GM18951 (cell line): ENCODE results near the gene SPAG9.
"Not testable (repeated sequence)": the region's sequence is repeated elsewhere in the genome, so short reads cannot be mapped to it uniquely, and the experiment has no call there.

ENCODE experiments used
- POLR2A ChIP-seq: IDR thresholded peaks from 4 replicates; pipeline ENCODE4 v1.6.1; 2011; ENCODE audit warnings: mild to moderate bottlenecking; ENCODE audit not compliant: insufficient read length, insufficient read depth; ENCODE audit errors: extremely low read depth
- in situ Hi-C: fragments of 300-500 bp; cut with MboI; formaldehyde crosslinking; loops from one replicate; pipeline ENCODE4 v1.12.0; 2022; ENCODE audit warnings: low sequenced_read_pairs, mixed read lengths, inconsistent platforms; ENCODE audit not compliant: unreplicated experiment

SPAG9 gene

DNA sequence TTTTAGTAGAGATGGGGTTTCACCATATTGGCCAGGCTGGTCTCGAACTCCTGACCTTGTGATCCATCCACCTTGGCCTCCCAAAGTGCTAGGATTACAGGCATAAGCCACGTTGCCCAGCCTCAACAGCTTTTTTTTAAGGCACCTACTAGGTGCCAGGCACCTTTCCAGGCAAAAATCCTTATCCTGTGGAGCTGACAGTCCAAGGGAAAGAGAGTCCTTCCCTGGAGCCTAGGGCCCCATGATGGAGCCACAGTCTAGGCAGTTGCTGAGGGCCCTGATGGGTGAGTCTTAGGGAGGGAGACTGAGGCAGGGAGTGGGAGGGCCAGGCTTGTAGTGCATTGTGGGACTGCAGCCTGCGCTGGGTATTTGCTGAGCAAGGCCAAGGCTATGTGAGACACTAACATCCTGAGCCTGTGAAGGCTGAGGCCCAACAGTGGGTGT is 174.9 kb downstream of the SPAG9 start:
- no peak for TF ChIP-seq POLR2A
- in situ Hi-C loops, result no loop called here

DNA sequence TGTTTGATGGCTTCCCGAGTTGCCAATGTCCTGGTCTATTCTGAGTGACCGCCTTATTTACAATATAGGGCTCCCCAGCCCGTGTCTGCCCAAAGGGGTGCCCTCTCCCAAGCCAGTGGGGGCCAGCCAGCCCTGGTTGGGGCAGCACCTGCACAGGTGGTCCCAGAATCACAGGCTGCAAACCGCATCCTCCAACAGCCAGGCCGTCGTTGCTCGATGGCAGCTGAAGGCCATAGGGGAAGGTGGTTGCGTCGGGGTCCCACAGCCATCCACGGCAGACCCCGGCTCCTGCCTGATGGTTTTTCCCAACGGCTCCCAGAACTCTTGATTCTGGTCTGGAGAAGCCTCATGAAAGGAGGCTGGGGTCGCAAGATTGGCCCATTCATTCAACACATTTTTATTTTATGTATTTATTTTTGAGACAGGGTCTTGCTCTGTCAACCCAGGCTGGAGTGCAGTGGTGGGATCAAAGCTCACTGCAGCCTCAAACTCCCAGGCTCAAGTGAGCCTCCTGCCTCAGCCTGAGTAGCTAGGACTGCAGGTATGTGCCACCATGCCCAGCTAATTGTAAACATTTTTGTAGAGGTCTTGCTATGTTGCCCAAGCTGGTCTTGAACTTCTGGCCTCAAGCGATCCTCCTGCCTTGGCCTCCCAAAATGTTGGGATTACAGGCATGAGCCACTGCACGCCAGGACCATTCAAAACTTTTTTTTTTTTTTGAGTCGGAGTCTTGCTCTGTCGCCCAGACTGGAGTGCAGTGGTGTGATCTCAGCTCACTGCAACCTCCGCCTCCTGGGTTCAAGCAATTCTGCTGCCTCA is 175.6 kb downstream of the SPAG9 start:
- in situ Hi-C loops, result no loop called here
- no peak for TF ChIP-seq POLR2A

- TF ChIP-seq POLR2A, result no peak
- in situ Hi-C loops, result no loop called here
These were observed 176.4 kb downstream of the SPAG9 start for GRCh38 chr17:50944054-50944901.

- TF ChIP-seq POLR2A, result no peak
- in situ Hi-C loops, result no loop called here
These were observed 177.1 kb downstream of the SPAG9 start for GRCh38 chr17:50943575-50943933.

DNA sequence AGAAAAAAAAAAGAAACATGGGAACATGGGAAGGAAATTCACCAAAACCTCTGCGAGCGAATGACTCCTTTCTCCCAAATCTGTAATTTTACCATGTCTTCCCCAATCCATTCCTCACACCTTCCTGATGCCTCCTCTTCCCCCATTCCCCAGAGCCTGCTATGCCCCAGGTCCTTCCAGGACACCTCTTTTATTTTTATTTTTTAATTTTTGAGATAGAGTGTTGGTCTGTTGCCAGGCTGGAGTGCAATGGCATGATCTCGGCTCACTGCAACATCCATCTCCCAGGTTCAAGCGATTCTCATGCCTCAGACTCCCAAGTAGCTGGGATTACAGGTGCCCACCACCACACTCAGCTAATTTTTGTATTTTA is 179.0 kb downstream of the SPAG9 start:
- in situ Hi-C loops, result not testable (repeated sequence)

- TF ChIP-seq POLR2A, result no peak
- in situ Hi-C loops, result no loop called here
These were observed 180.6 kb downstream of the SPAG9 start for GRCh38 chr17:50939795-50940684.

GRCh38 chr17:50939542-50939794 is 181.2 kb downstream of the SPAG9 start:
- in situ Hi-C loops, result no loop called here
- TF ChIP-seq POLR2A, result no peak

- in situ Hi-C loops, result no loop called here
- no peak for TF ChIP-seq POLR2A
These were observed 181.7 kb downstream of the SPAG9 start for GRCh38 chr17:50938821-50939541.

GRCh38 chr17:50935996-50936266 is 184.7 kb downstream of the SPAG9 start:
- in situ Hi-C loops, result no loop called here
- no peak for TF ChIP-seq POLR2A

DNA sequence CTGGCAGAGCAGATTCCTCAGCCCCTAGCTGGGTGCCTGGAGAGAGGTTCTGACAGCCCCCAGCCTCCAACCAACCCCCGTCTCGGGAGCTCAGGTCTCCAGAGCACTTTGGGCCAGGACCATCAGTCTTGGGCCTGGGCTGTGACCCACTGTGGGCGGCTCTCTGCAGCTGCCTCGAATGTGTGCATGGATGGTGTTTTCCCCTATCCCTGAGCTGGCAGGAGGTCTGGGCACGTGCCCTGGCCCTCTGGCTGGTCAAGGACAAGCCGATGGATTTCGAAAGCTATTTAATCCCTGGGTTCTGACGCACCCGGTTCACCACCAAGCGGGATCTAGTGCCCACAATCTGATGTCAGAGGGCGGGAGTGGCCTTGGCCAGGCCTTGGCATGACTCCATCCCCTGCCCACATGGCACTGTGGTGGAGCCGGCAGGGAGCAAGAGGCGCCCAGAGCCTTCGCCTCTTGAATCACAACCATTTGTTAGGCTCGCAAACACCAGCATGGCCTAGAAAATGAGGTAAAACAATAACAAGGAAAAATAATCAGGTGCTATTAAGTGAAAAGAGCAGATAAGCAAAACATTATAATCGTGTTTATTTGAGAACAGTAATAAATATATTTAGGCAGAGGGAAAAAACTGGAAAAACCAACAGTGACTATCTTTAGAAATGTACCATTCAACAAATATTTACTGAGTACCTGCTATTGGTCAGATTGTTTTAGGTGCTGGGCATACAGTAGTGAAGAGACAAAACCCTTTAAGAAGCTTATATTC is 185.3 kb downstream of the SPAG9 start:
- no peak for TF ChIP-seq POLR2A
- in situ Hi-C loops, result no loop called here

GRCh38 chr17:50934672-50935220 is 185.9 kb downstream of the SPAG9 start:
- in situ Hi-C loops, result no loop called here

GRCh38 chr17:50934161-50934560 is 186.5 kb downstream of the SPAG9 start:
- in situ Hi-C loops, result no loop called here
- no peak for TF ChIP-seq POLR2A

More at GRCh38 chr17:50934672-50935220, 185.9 kb downstream of the SPAG9 start:
- no peak for TF ChIP-seq POLR2A
